Loucy (cell line): ENCODE results near the gene TTBK2.

ENCODE experiments used
- H2AFZ ChIP-seq: fragments of 200-600 bp; sonication (generic); 2 replicates; pipeline ENCODE4 v1.6.0; 2016; ENCODE audit warnings: antibody characterized with exemption, mild to moderate bottlenecking, low read length, moderate library complexity
- H3F3A ChIP-seq: fragments of 200-600 bp; 2 replicates; pipeline ENCODE4 v1.6.0; 2016; ENCODE audit warnings: antibody characterized with exemption, low read depth, mild to moderate bottlenecking
- H3K27me3 ChIP-seq: fragments of 200-600 bp; sonication (generic); 2 replicates; pipeline ENCODE4 v1.6.1; 2014; ENCODE audit warnings: low read length, mild to moderate bottlenecking; ENCODE audit not compliant: insufficient read depth, poor library complexity, severe bottlenecking
- H3K36me3 ChIP-seq: fragments of 200-600 bp; sonication (generic); 2 replicates; pipeline ENCODE4 v1.6.1; 2016; ENCODE audit warnings: low read length; ENCODE audit not compliant: insufficient read depth
- H3K4me1 ChIP-seq: fragments of 200-600 bp; sonication (generic); 2 replicates; pipeline ENCODE4 v1.5.1; 2014; ENCODE audit warnings: low read length, mild to moderate bottlenecking; ENCODE audit not compliant: insufficient read depth, poor library complexity, severe bottlenecking
- H3K4me2 ChIP-seq: fragments of 200-600 bp; sonication (generic); 2 replicates; pipeline ENCODE4 v1.6.0; 2014; ENCODE audit warnings: antibody characterized with exemption, low read length, low read depth, mild to moderate bottlenecking; ENCODE audit not compliant: poor library complexity, severe bottlenecking
- H3K4me3 ChIP-seq: fragments of 200-600 bp; sonication (generic); 2 replicates; pipeline ENCODE4 v1.5.1; 2014; ENCODE audit warnings: low read length, mild to moderate bottlenecking, mixed read lengths; ENCODE audit not compliant: poor library complexity, severe bottlenecking
- H3K79me2 ChIP-seq: fragments of 200-600 bp; sonication (generic); 2 replicates; pipeline ENCODE4 v1.6.1; 2014; ENCODE audit warnings: low read length; ENCODE audit not compliant: insufficient read depth
- H3K9ac ChIP-seq: fragments of 200-600 bp; sonication (generic); 2 replicates; pipeline ENCODE4 v1.6.0; 2014; ENCODE audit warnings: mild to moderate bottlenecking, low read depth, low read length, moderate library complexity; ENCODE audit not compliant: poor library complexity, severe bottlenecking
- H3K9me2 ChIP-seq: fragments of 200-600 bp; sonication (generic); replicated peaks from 2 replicates; pipeline ENCODE4 v1.6.1; 2016; ENCODE audit warnings: low read depth, low read length, mixed read lengths
- H3K9me3 ChIP-seq: fragments of 200-600 bp; sonication (generic); 2 replicates; pipeline ENCODE4 v1.6.1; 2014; ENCODE audit warnings: mild to moderate bottlenecking, antibody characterized with exemption, low read length, low read depth; ENCODE audit not compliant: insufficient read depth
- H4K20me1 ChIP-seq: fragments of 200-600 bp; sonication (generic); 2 replicates; pipeline ENCODE4 v1.6.0; 2014; ENCODE audit warnings: antibody characterized with exemption, low read length, mild to moderate bottlenecking; ENCODE audit not compliant: insufficient read depth, poor library complexity, severe bottlenecking
- EZH2phosphoT487 ChIP-seq: fragments of 200-600 bp; IDR thresholded peaks from 2 replicates; pipeline ENCODE4 v1.6.1; 2018; ENCODE audit warnings: antibody characterized with exemption, mild to moderate bottlenecking, moderate library complexity, borderline replicate concordance
- TF ChIP-seq, protein P1 (sequence below): fragments of 200-600 bp; sonication (generic); conservative IDR thresholded peaks from 2 replicates; pipeline ENCODE4 v1.5.1; 2014; ENCODE audit warnings: mild to moderate bottlenecking, antibody characterized with exemption, low read length

TTBK2 gene

DNA sequence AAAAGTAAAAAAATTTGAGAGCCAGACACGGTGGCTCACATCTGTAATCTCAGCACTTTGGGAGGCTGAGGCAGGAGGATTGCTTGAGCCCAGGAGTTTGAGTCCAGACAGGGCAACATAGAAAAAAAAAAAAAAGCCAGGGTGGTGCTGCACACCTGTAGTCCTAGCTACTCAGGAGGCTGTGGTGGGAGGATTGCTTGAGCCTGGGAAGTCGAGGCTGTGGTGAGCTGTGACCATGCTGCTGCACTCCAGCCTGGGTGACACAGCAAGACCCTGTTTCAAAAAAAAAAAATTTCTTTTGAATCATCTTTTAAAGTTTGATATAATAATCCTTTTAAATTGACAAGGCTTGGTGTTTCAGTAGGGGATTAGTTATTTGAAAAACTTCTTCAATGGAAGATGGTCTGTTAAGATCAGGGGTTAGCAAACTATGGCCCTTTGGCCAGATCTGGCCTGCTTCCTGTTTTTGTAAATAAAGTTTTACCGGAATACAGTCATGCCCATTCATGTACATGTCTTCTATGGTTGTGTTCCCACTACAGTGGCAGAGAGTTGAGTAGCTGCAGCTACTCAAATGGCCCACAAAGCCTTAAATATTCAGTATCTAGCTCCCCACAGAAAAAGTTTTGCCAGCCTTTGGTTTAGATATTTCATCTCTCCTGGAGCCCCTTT, 212.6 kb downstream of the TTBK2 start:
- H3K27me3 ChIP-seq: no peaks in the 10 kb centered on the region
- no peak for TF ChIP-seq EZH2phosphoT487
- TF ChIP-seq, protein P1, sequence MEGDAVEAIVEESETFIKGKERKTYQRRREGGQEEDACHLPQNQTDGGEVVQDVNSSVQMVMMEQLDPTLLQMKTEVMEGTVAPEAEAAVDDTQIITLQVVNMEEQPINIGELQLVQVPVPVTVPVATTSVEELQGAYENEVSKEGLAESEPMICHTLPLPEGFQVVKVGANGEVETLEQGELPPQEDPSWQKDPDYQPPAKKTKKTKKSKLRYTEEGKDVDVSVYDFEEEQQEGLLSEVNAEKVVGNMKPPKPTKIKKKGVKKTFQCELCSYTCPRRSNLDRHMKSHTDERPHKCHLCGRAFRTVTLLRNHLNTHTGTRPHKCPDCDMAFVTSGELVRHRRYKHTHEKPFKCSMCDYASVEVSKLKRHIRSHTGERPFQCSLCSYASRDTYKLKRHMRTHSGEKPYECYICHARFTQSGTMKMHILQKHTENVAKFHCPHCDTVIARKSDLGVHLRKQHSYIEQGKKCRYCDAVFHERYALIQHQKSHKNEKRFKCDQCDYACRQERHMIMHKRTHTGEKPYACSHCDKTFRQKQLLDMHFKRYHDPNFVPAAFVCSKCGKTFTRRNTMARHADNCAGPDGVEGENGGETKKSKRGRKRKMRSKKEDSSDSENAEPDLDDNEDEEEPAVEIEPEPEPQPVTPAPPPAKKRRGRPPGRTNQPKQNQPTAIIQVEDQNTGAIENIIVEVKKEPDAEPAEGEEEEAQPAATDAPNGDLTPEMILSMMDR: no peak
- peaks cover 21% of the 10 kb centered on the region; the same call in 1 of the 2 replicates for H3K36me3 ChIP-seq
- H3K79me2 ChIP-seq: no peaks in the 10 kb centered on the region; the same call in 1 of the 2 replicates
- no peaks in the 10 kb centered on the region for H3K9me2 ChIP-seq
- H4K20me1 ChIP-seq: peaks cover 2% of the 10 kb centered on the region
- no peaks in the 10 kb centered on the region for H3K9me3 ChIP-seq
- H3F3A ChIP-seq: no peaks in the 10 kb centered on the region; the same call in 1 of the 2 replicates
- H2AFZ ChIP-seq: no peak overlapping the region
- no peak overlapping the region for H3K9ac ChIP-seq
- no peak overlapping the region for H3K4me2 ChIP-seq
- no peak overlapping the region for H3K4me3 ChIP-seq
- H3K4me1 ChIP-seq: no peaks in the 10 kb centered on the region

DNA sequence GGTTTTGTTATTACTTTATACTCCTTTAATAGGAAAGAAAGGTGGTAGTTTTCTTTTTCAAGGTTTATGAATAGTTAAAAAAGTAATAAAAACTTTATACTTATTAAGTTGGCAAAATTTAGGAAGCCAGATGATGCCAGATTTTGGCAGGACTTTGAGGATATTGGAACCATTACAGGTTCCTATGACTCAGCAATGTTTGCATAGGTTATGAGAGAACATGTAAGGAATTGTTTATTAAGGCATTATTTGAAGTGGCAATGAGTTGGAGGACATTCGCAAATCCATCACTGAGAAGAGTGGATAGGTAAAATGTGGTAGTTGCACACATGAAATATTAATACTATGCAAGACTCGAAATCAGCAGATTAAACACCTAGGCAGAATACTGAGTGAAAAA, 213.5 kb downstream of the TTBK2 start:
- H3K4me3 ChIP-seq: no peak overlapping the region
- no peaks in the 10 kb centered on the region for H3K9me3 ChIP-seq
- no peaks in the 10 kb centered on the region for H3K9me2 ChIP-seq
- no peak overlapping the region for H2AFZ ChIP-seq
- H3K79me2 ChIP-seq: no peaks in the 10 kb centered on the region; the same call in 1 of the 2 replicates
- no peaks in the 10 kb centered on the region for H3K4me1 ChIP-seq
- H3K27me3 ChIP-seq: no peaks in the 10 kb centered on the region
- H3K9ac ChIP-seq: no peak overlapping the region
- H4K20me1 ChIP-seq: peaks cover 2% of the 10 kb centered on the region
- no peaks in the 10 kb centered on the region; the same call in 1 of the 2 replicates for H3F3A ChIP-seq
- H3K4me2 ChIP-seq: no peak overlapping the region
- H3K36me3 ChIP-seq: peaks cover 21% of the 10 kb centered on the region; the same call in 1 of the 2 replicates
- no peak for TF ChIP-seq EZH2phosphoT487
- TF ChIP-seq, protein P1: no peak

DNA sequence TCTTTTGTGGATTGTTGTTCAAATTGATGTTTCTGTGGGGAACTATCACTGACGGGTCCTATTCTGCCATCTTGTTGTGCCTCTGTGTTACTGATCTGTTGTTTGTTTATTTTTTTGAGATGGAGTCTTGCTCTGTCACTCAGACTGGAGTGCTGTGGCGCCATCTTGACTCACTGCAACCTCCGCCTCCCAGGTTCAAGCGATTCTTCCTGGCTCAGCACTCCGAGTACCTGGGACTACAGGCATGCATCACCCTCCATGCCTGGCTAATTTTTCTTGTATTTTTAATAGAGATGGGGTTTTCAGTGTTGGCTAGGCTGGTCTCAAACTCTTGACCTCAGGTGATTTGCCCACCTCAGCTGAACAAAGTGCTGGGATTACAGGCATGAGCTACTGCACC, 215.2 kb downstream of the TTBK2 start:
- TF ChIP-seq, protein P1: no peak
- no peak for TF ChIP-seq EZH2phosphoT487
- H2AFZ ChIP-seq: no peak overlapping the region
- no peaks in the 10 kb centered on the region; the same call in 1 of the 2 replicates for H3F3A ChIP-seq

More for the DNA sequence above, 215.2 kb downstream of the TTBK2 start:
- Histone ChIP-seq H3K4me1 (no peaks in the 10 kb centered on the region), H3K4me3 (no peak overlapping the region), H3K79me2 (no peaks in the 10 kb centered on the region; the same call in 1 of the 2 replicates), H3K9me3 (no peaks in the 10 kb centered on the region), H3K9me2 (no peaks in the 10 kb centered on the region), H3K36me3 (peaks cover 26% of the 10 kb centered on the region; the same call in 1 of the 2 replicates), H3K9ac (no peak overlapping the region), H3K27me3 (no peaks in the 10 kb centered on the region), H3K4me2 (no peak overlapping the region), H4K20me1 (no peaks in the 10 kb centered on the region)
